K562 (cell line): ENCODE data around the gene PPP1R13L. TPM values are rescaled to one million over a fixed set of nuclear protein-coding genes. Genes with fewer than 3 reads are reported as not detected.

Experiments used
- ATAC-seq: fragments of 200-7000 bp; cut with Tn5 transposase; 3 replicates; pipeline ENCODE4 v1.9.1; 2020; ENCODE audit warnings: moderate library complexity
- BruUV-seq: library from RNA; stranded (reverse); fragments of 400-500 nt; replicated peaks from 2 replicates; lab custom pipeline; 2021; lab: Mats Ljungman, UMichigan
- CTCF ChIA-PET: fragments of 300-600 bp; formaldehyde crosslinking; extraction: SDS; loops from one replicate; lab custom pipeline; 2021; ENCODE audit warnings: low intra/inter-chr PET ratio; lab: Yijun Ruan, JAX
- POLR2A ChIA-PET: fragments of 300-600, 350-650 bp; sonication (Branson Sonifier 250); formaldehyde crosslinking; extraction: SDS; loops from one replicate; lab custom pipeline; 2021; ENCODE audit warnings: antibody characterized with exemption, inconsistent platforms; lab: Yijun Ruan, JAX
- DNase-seq, 4 experiments: peaks; one replicate each; pipeline versions ENCODE4 v3.0.0 to v3.0.0-alpha.2; 2011 to 2018; ENCODE audit warnings: low spot score in 3 of 4, mixed read lengths in 3 of 4; ENCODE audit errors: extremely low read depth in 1 of 4
- FAIRE-seq: peaks from 2 replicates; lab custom pipeline; 2011; peaks lifted over from hg19 to GRCh38; lab: Jason Lieb, UNC
- H2AFZ ChIP-seq: 2 replicates; pipeline ENCODE4 v1.6.0; 2011; ENCODE audit warnings: low read depth, low read length, control low read depth, inconsistent platforms
- H3K27ac ChIP-seq: fragments of 200-600 bp; 3 replicates; pipeline ENCODE4 v1.8.0; 2011; ENCODE audit warnings: low read depth, mild to moderate bottlenecking, control low read depth, inconsistent platforms, low read length, moderate library complexity, mixed read lengths; ENCODE audit errors: extremely low read depth
- H3K27me3 ChIP-seq, 2 experiments: fragments of 300-600 bp in 1 of 2; 2 replicates in 1 of 2; 3 replicates in 1 of 2; pipeline versions ENCODE4 v1.6.0 to v1.8.0; 2011; ENCODE audit warnings: inconsistent platforms in 2 of 2, low read length in 2 of 2, mild to moderate bottlenecking in 1 of 2, mixed read lengths in 1 of 2, moderate library complexity in 1 of 2; ENCODE audit not compliant: control insufficient read depth in 2 of 2, insufficient read depth in 2 of 2
- H3K36me3 ChIP-seq: fragments of 300-600 bp; 3 replicates; pipeline ENCODE4 v1.8.0; 2011; ENCODE audit warnings: mild to moderate bottlenecking, low read length, inconsistent platforms; ENCODE audit not compliant: control insufficient read depth, insufficient read depth
- H3K4me1 ChIP-seq, 2 experiments: fragments of 200-600 bp in 1 of 2; replicated peaks in 1 of 2; 2 replicates in 1 of 2; 3 replicates in 1 of 2; pipeline versions ENCODE4 v1.5.1 to v1.8.0; 2011; ENCODE audit warnings: inconsistent platforms in 2 of 2, low read length in 2 of 2, mild to moderate bottlenecking in 1 of 2, mixed read lengths in 1 of 2, moderate library complexity in 1 of 2; ENCODE audit not compliant: control insufficient read depth in 2 of 2, insufficient read depth in 2 of 2
- H3K4me2 ChIP-seq: 2 replicates; pipeline ENCODE4 v1.6.1; 2011; ENCODE audit warnings: low read length, control low read depth, inconsistent platforms, mixed read lengths; ENCODE audit not compliant: insufficient read depth
- H3K4me3 ChIP-seq: fragments of 200-600 bp; sonication (generic), shearing (Covaris generic); 2 replicates; pipeline ENCODE4 v1.5.1; 2016; ENCODE audit warnings: control low read depth, inconsistent platforms
- H3K79me2 ChIP-seq: fragments of 200-600 bp; 3 replicates; pipeline ENCODE4 v1.8.0; 2011; ENCODE audit warnings: low read length, inconsistent platforms; ENCODE audit not compliant: control insufficient read depth, insufficient read depth
- H3K9ac ChIP-seq, 2 experiments: 2 replicates each; pipeline versions ENCODE4 v1.6.0 to v1.6.1; 2011; ENCODE audit warnings: low read depth in 2 of 2, low read length in 2 of 2, control low read depth in 1 of 2, inconsistent platforms in 1 of 2, mild to moderate bottlenecking in 1 of 2, mixed read lengths in 1 of 2; ENCODE audit not compliant: insufficient read depth in 1 of 2
- H3K9me1 ChIP-seq: one replicate; pipeline ENCODE4 v1.6.0; 2011; ENCODE audit warnings: inconsistent platforms, mild to moderate bottlenecking, low read length, moderate library complexity; ENCODE audit not compliant: control insufficient read depth, insufficient read depth
- H3K9me3 ChIP-seq: replicated peaks from 2 replicates; pipeline ENCODE4 v1.5.1; 2011; ENCODE audit warnings: low read depth, low read length, inconsistent platforms; ENCODE audit not compliant: control insufficient read depth, insufficient read depth
- H4K20me1 ChIP-seq: replicated peaks from 2 replicates; pipeline ENCODE4 v1.6.1; 2011; ENCODE audit warnings: low read length, inconsistent platforms, mixed read lengths; ENCODE audit not compliant: control insufficient read depth, insufficient read depth
- ETV6 ChIP-seq, 3 experiments: fragments of 150-350 bp in 1 of 3; sonication (generic) in 1 of 3; formaldehyde crosslinking in 1 of 3; IDR thresholded peaks; 2 replicates each; pipeline versions ENCODE4 v1.6.1 to v1.8.0; 2014 to 2022; ENCODE audit warnings: borderline replicate concordance in 2 of 3, low read depth in 2 of 3, antibody characterized with exemption in 1 of 3, low read length in 1 of 3, mild to moderate bottlenecking in 1 of 3, missing genetic modification reagents in 1 of 3
- NFYB ChIP-seq: IDR thresholded peaks from 2 replicates; pipeline ENCODE4 v1.6.1; 2011; ENCODE audit warnings: mild to moderate bottlenecking, moderate library complexity; ENCODE audit not compliant: insufficient read length; ENCODE audit errors: extremely low read depth
- POLR2G ChIP-seq: fragments of 200-400 bp; formaldehyde crosslinking; IDR thresholded peaks from 2 replicates; pipeline ENCODE4 v1.6.1; 2017; ENCODE audit warnings: low read depth, mild to moderate bottlenecking, antibody characterized with exemption, low read length, moderate library complexity
- WGBS: fragments of 100-300 bp; shearing (Covaris generic); methylation state at CpG from one replicate; pipeline ENCODE4 v1.1.6; 2016; ENCODE audit warnings: low coverage, mixed read lengths; ENCODE audit not compliant: insufficient coverage; ENCODE audit errors: missing lambda C conversion rate; 5-methylcytosine and 5-hydroxymethylcytosine counted together
- in situ Hi-C: fragments of 300-500 bp; cut with MboI; formaldehyde crosslinking; loops from 4 replicates; pipeline ENCODE4 v1.15.0; 2018; ENCODE audit warnings: inconsistent platforms, mixed read lengths
- intact Hi-C: fragments of 100-400 bp; cut with micrococcal nuclease; formaldehyde crosslinking; loops from 2 replicates; pipeline ENCODE4 v1.14.2; 2022
- polyA plus RNA-seq, 8 experiments: library from polyadenylated mRNA; depleted of rRNA in 4 of 8; stranded (reverse) in 5 of 8; unstranded in 3 of 8; fragments of >200 nt; fragmentation: Nextera tagmentation in 2 of 8; fragmentation: Illumina TruSeq in 1 of 8; extraction: Ambion mirVana in 2 of 8; extraction: Trizol in 1 of 8; gene quantifications; 2 replicates each; pipeline versions ENCODE4 v1.2.1 to v1.2.3, GENCODE V29; 2011 to 2014; ENCODE audit warnings: inconsistent platforms in 1 of 8, missing spikeins in 1 of 8
- total RNA-seq, 7 experiments: library from RNA; depleted of rRNA in 6 of 7; stranded (reverse); fragments of >200 nt in 6 of 7; fragmentation: Illumina TruSeq in 2 of 7; extraction: Trizol in 2 of 7; gene quantifications; 2 replicates each; pipeline versions ENCODE4 v1.2.1 to v1.2.3, GENCODE V29; 2011 to 2021; ENCODE audit warnings: low replicate concordance in 1 of 7

Gene PPP1R13L
- total and polyA plus RNA-seq, 9 of the 15 experiments (the other 6 are each of a cell fraction or from before 2014, with no cell fraction given) = 0.32 to 6.7 (median 2.0) TPM

- FAIRE-seq (no peak), DNase-seq (no peak), ATAC-seq (no peak)
- H3K4me2 ChIP-seq = no peak overlapping the region
- intact Hi-C loops (no loop called here), in situ Hi-C loops (no loop called here)
- H3K4me3 ChIP-seq = no peak overlapping the region
- no peaks in the 10 kb centered on the region for H4K20me1 ChIP-seq
- H3K79me2 ChIP-seq = peaks cover 38% of the 10 kb centered on the region
- H3K36me3 ChIP-seq = peaks cover 42% of the 10 kb centered on the region; the same call in 2 of the 3 replicates
- CTCF ChIA-PET = interaction anchor here (0.6 kb wide), 1 partner anchor 189 kb away, joined by 3 read pairs; no protein-coding TSS in a partner anchor
- peaks cover 7 to 47% of the 10 kb centered on the region in 2 experiments; a peak in 4 of 5 replicates for H3K4me1 ChIP-seq
- no peak overlapping the region for H3K27ac ChIP-seq
- BruUV-seq = no TSS peak
- H3K9me1 ChIP-seq = no peaks in the 10 kb centered on the region
- H3K9me3 ChIP-seq = no peaks in the 10 kb centered on the region
- TF ChIP-seq NFYB (no peak), ETV6 (IDR thresholded peaks at IDR 0.05; ENCODE audit: borderline replicate concordance in 1 of 2, low read depth in 2 of 2, low read length in 1 of 2) (no peak), ETV6 (CRISPR knock-in tag; IDR thresholded peaks at IDR 0.05; ENCODE audit: borderline replicate concordance) (no peak), POLR2G (peak; percentile 40; the same call in 1 of the 2 replicates)
- H3K27me3 ChIP-seq = no peaks in the 10 kb centered on the region
- POLR2A ChIA-PET = interaction anchor here (0.6 to 0.8 kb wide), 2 partner anchors 21 to 72 kb away, joined by 3 read pairs; no protein-coding TSS in a partner anchor
- peak overlapping the region in 1 of 2 experiments; percentile 38; a peak in 2 of 4 replicates for H3K9ac ChIP-seq
- no peak overlapping the region for H2AFZ ChIP-seq
- 92% methylated on average over 11 of the region's 15 CpGs for WGBS
These were observed 4.1 kb upstream of the PPP1R13L start for GRCh38 chr19:45408830-45409556.
